Measurements from ENCODE around the gene TSHZ2. TPM values are rescaled to one million over a fixed set of nuclear protein-coding genes. Genes with fewer than 3 reads are reported as not detected.

The TSHZ2 gene
- total RNA-seq, 1 experiment from 2014 or later = 2.3 TPM

- no peak overlapping the region for H3K4me3 Mint-ChIP-seq (ENCODE audit: unreplicated experiment)
- H3K36me3 Mint-ChIP-seq (ENCODE audit: insufficient read depth, unreplicated experiment) = no peaks in the 10 kb centered on the region
- ChIA-PET CTCF (interaction anchor here (0.6 to 7.0 kb wide), 78 partner anchors 8 to 971 kb away, joined by 3 to 85 read pairs (median 4); no protein-coding TSS in a partner anchor), POLR2A (interaction anchor here (0.5 to 0.9 kb wide), 2 partner anchors 214 to 772 kb away, joined by 3 read pairs; no protein-coding TSS in a partner anchor)
- BruUV-seq (replicated peaks) = no TSS peak
- H3K27ac Mint-ChIP-seq (ENCODE audit: low read depth, unreplicated experiment) = no peak overlapping the region
- DNase-seq (ENCODE audit: unreplicated experiment) = no peak
- H3K27me3 Mint-ChIP-seq (ENCODE audit: insufficient read depth, unreplicated experiment) = no peaks in the 10 kb centered on the region
- intact Hi-C loops (cut with micrococcal nuclease) = loop anchor here (2.0 to 5.0 kb wide), 3 partner anchors 331 to 904 kb away; no protein-coding TSS in a partner anchor
- TF ChIP-seq CTCF (IDR thresholded peaks at IDR 0.05; ENCODE audit: unreplicated experiment) = no peak
- no peaks in the 10 kb centered on the region for H3K9me3 Mint-ChIP-seq (ENCODE audit: unreplicated experiment)
- no peaks in the 10 kb centered on the region for H3K4me1 Mint-ChIP-seq (ENCODE audit: insufficient read depth, unreplicated experiment)
Measured at GRCh38 chr20:53216478-53216855, 244.3 kb downstream of the TSHZ2 start.

GRCh38 chr20:53216856-53217576 lies 244.9 kb downstream of the TSHZ2 start:
- Mint-ChIP-seq H3K27ac (ENCODE audit: low read depth, unreplicated experiment) (no peak overlapping the region), H3K9me3 (ENCODE audit: unreplicated experiment) (no peaks in the 10 kb centered on the region), H3K36me3 (ENCODE audit: insufficient read depth, unreplicated experiment) (no peaks in the 10 kb centered on the region), H3K27me3 (ENCODE audit: insufficient read depth, unreplicated experiment) (no peaks in the 10 kb centered on the region), H3K4me1 (ENCODE audit: insufficient read depth, unreplicated experiment) (no peaks in the 10 kb centered on the region), H3K4me3 (ENCODE audit: unreplicated experiment) (peak overlapping the region; percentile 30)
- intact Hi-C loops (cut with micrococcal nuclease) = loop anchor here (1.0 to 5.0 kb wide), 4 partner anchors 330 to 904 kb away; no protein-coding TSS in a partner anchor
- CTCF ChIA-PET = interaction anchor here (0.6 to 7.0 kb wide), 74 partner anchors 9 to 1440 kb away, joined by 3 to 85 read pairs (median 4); no protein-coding TSS in a partner anchor
- DNase-seq (ENCODE audit: unreplicated experiment) = peak; percentile 54
- peak; percentile 89 for TF ChIP-seq CTCF (IDR thresholded peaks at IDR 0.05; ENCODE audit: unreplicated experiment)
- POLR2A ChIA-PET = interaction anchor here (0.5 to 0.9 kb wide), 2 partner anchors 97 to 215 kb away, joined by 3 to 4 read pairs; no protein-coding TSS in a partner anchor
- no TSS peak for BruUV-seq (replicated peaks)

- DNase-seq (ENCODE audit: unreplicated experiment) = no peak
- POLR2A ChIA-PET = interaction anchor here (0.6 to 1.6 kb wide), 3 partner anchors 18 to 246 kb away, joined by 3 to 4 read pairs (median 3); no protein-coding TSS in a partner anchor
- no peak for TF ChIP-seq CTCF (IDR thresholded peaks at IDR 0.05; ENCODE audit: unreplicated experiment)
- Mint-ChIP-seq H3K27ac (ENCODE audit: low read depth, unreplicated experiment) (no peak overlapping the region), H3K9me3 (ENCODE audit: unreplicated experiment) (no peaks in the 10 kb centered on the region), H3K27me3 (ENCODE audit: insufficient read depth, unreplicated experiment) (no peaks in the 10 kb centered on the region), H3K4me3 (ENCODE audit: unreplicated experiment) (no peak overlapping the region), H3K4me1 (ENCODE audit: insufficient read depth, unreplicated experiment) (peaks cover 11% of the 10 kb centered on the region), H3K36me3 (ENCODE audit: insufficient read depth, unreplicated experiment) (no peaks in the 10 kb centered on the region)
- CTCF ChIA-PET = interaction anchor here (0.6 to 7.0 kb wide), 9 partner anchors 12 to 978 kb away, joined by 3 to 85 read pairs (median 6); no protein-coding TSS in a partner anchor
- intact Hi-C loops (cut with micrococcal nuclease) = no loop called here
- no TSS peak for BruUV-seq (replicated peaks)
Measured at GRCh38 chr20:53220482-53221307, 248.5 kb downstream of the TSHZ2 start.

- CTCF ChIA-PET = interaction anchor here (0.6 to 0.7 kb wide), 2 partner anchors 23 to 65 kb away, joined by 3 to 4 read pairs; no protein-coding TSS in a partner anchor
- BruUV-seq (replicated peaks) = no TSS peak
- intact Hi-C loops (cut with micrococcal nuclease) = no loop called here
- Mint-ChIP-seq H3K4me3 (ENCODE audit: unreplicated experiment) (no peak overlapping the region), H3K27ac (ENCODE audit: low read depth, unreplicated experiment) (no peak overlapping the region), H3K27me3 (ENCODE audit: insufficient read depth, unreplicated experiment) (no peaks in the 10 kb centered on the region), H3K36me3 (ENCODE audit: insufficient read depth, unreplicated experiment) (no peaks in the 10 kb centered on the region), H3K9me3 (ENCODE audit: unreplicated experiment) (no peaks in the 10 kb centered on the region), H3K4me1 (ENCODE audit: insufficient read depth, unreplicated experiment) (peaks cover 11% of the 10 kb centered on the region)
- TF ChIP-seq CTCF (IDR thresholded peaks at IDR 0.05; ENCODE audit: unreplicated experiment) = no peak
- POLR2A ChIA-PET = no interaction called here
- DNase-seq (ENCODE audit: unreplicated experiment) = no peak
Measured at GRCh38 chr20:53221731-53222130, 249.6 kb downstream of the TSHZ2 start.
